ENCODE results near the gene TANC1. TPM values are rescaled to one million over a fixed set of nuclear protein-coding genes. Genes with fewer than 3 reads are reported as not detected.

Gene TANC1
- polyA plus RNA-seq, 1 donor (not counting 4 experiments of a cell fraction or from before 2014, with no cell fraction given) = 33.5 TPM

GRCh38 chr2:158989165-158989564 is 20.7 kb downstream of the TANC1 start:
- H3K9me1 ChIP-seq (ENCODE audit: control insufficient read depth, extremely low read depth, insufficient read depth, low read length) = no peaks in the 10 kb centered on the region
- DNase-seq (ENCODE audit: low read depth, low spot score) (no peak), FAIRE-seq (no peak)
- H3K27ac ChIP-seq (ENCODE audit: control insufficient read depth, insufficient read depth, low read length) = no peak overlapping the region
- H3K79me2 ChIP-seq (ENCODE audit: control insufficient read depth, insufficient read depth, low read length) = peaks cover 80% of the 10 kb centered on the region
- H3K27me3 ChIP-seq (ENCODE audit: control insufficient read depth, extremely low read depth, insufficient read depth, low read length) = no peaks in the 10 kb centered on the region
- H3K9ac ChIP-seq (ENCODE audit: control insufficient read depth, extremely low read depth, insufficient read depth, low read length) = no peak overlapping the region
- dilution Hi-C loops (cut with MboI; ENCODE audit: extremely low pct_ligation_motif_present, low sequenced_read_pairs) = loop anchor here (10.0 kb wide), 1 partner anchor 74 kb away; no protein-coding TSS in a partner anchor
- H3K9me3 ChIP-seq (ENCODE audit: control insufficient read depth, low read depth, low read length) = no peaks in the 10 kb centered on the region
- peaks cover 56% of the 10 kb centered on the region for H3K4me1 ChIP-seq (ENCODE audit: control insufficient read depth, extremely low read depth, insufficient read depth, low read length)
- H4K20me1 ChIP-seq (ENCODE audit: control insufficient read depth, extremely low read depth, insufficient read depth, low read length) = peaks cover 8% of the 10 kb centered on the region
- TF ChIP-seq CTCF (optimal IDR thresholded peaks at IDR 0.05 in 1 of 3, IDR thresholded peaks at IDR 0.05 in 1 of 3, conservative IDR thresholded peaks at IDR 0.05 in 1 of 3; ENCODE audit: extremely low read depth in 1 of 3, insufficient read depth in 2 of 3, low read length in 3 of 3) = no peak
- TF ChIP-seq EZH2 (IDR thresholded peaks at IDR 0.05; ENCODE audit: low read length) = no peak
- no peak overlapping the region for H3K4me3 ChIP-seq (ENCODE audit: control insufficient read depth in 2 of 3, extremely low read depth in 1 of 3, insufficient read depth in 2 of 3, low read depth in 1 of 3, low read length in 3 of 3)
- no peak overlapping the region for H2AFZ ChIP-seq (ENCODE audit: control insufficient read depth, low read length)
- no peak overlapping the region for H3K4me2 ChIP-seq (ENCODE audit: control insufficient read depth, extremely low read depth, insufficient read depth, low read depth, low read length)
- H3K36me3 ChIP-seq (ENCODE audit: control insufficient read depth in 2 of 2, extremely low read depth in 1 of 2, insufficient read depth in 2 of 2, low read length in 2 of 2) = no peaks in the 10 kb centered on the region

- Histone ChIP-seq H3K27me3 (ENCODE audit: control insufficient read depth, extremely low read depth, insufficient read depth, low read length) (no peaks in the 10 kb centered on the region), H2AFZ (ENCODE audit: control insufficient read depth, low read length) (no peak overlapping the region), H4K20me1 (ENCODE audit: control insufficient read depth, extremely low read depth, insufficient read depth, low read length) (peaks cover 4% of the 10 kb centered on the region), H3K4me3 (ENCODE audit: control insufficient read depth in 2 of 3, extremely low read depth in 1 of 3, insufficient read depth in 2 of 3, low read depth in 1 of 3, low read length in 3 of 3) (no peak overlapping the region), H3K27ac (ENCODE audit: control insufficient read depth, insufficient read depth, low read length) (peak overlapping the region; percentile 85), H3K4me2 (ENCODE audit: control insufficient read depth, extremely low read depth, insufficient read depth, low read depth, low read length) (peak overlapping the region; percentile 68), H3K9me3 (ENCODE audit: control insufficient read depth, low read depth, low read length) (no peaks in the 10 kb centered on the region), H3K36me3 (ENCODE audit: control insufficient read depth in 2 of 2, extremely low read depth in 1 of 2, insufficient read depth in 2 of 2, low read length in 2 of 2) (no peaks in the 10 kb centered on the region), H3K9ac (ENCODE audit: control insufficient read depth, extremely low read depth, insufficient read depth, low read length) (peak overlapping the region; percentile 1), H3K4me1 (ENCODE audit: control insufficient read depth, extremely low read depth, insufficient read depth, low read length) (peaks cover 63% of the 10 kb centered on the region), H3K79me2 (ENCODE audit: control insufficient read depth, insufficient read depth, low read length) (peaks cover 80% of the 10 kb centered on the region), H3K9me1 (ENCODE audit: control insufficient read depth, extremely low read depth, insufficient read depth, low read length) (peaks cover 1% of the 10 kb centered on the region)
- dilution Hi-C loops (cut with MboI; ENCODE audit: extremely low pct_ligation_motif_present, low sequenced_read_pairs) = no loop called here
- TF ChIP-seq CTCF (optimal IDR thresholded peaks at IDR 0.05 in 1 of 3, IDR thresholded peaks at IDR 0.05 in 1 of 3, conservative IDR thresholded peaks at IDR 0.05 in 1 of 3; ENCODE audit: extremely low read depth in 1 of 3, insufficient read depth in 2 of 3, low read length in 3 of 3) (no peak), EZH2 (IDR thresholded peaks at IDR 0.05; ENCODE audit: low read length) (no peak)
- FAIRE-seq = peak; percentile 99
- peak; percentile 98 for DNase-seq (ENCODE audit: low read depth, low spot score)
Observed at GRCh38 chr2:158990397-158991214, 22.2 kb downstream of the TANC1 start.
